ENCODE data around the gene ANGPTL4.

Gene ANGPTL4

DNA sequence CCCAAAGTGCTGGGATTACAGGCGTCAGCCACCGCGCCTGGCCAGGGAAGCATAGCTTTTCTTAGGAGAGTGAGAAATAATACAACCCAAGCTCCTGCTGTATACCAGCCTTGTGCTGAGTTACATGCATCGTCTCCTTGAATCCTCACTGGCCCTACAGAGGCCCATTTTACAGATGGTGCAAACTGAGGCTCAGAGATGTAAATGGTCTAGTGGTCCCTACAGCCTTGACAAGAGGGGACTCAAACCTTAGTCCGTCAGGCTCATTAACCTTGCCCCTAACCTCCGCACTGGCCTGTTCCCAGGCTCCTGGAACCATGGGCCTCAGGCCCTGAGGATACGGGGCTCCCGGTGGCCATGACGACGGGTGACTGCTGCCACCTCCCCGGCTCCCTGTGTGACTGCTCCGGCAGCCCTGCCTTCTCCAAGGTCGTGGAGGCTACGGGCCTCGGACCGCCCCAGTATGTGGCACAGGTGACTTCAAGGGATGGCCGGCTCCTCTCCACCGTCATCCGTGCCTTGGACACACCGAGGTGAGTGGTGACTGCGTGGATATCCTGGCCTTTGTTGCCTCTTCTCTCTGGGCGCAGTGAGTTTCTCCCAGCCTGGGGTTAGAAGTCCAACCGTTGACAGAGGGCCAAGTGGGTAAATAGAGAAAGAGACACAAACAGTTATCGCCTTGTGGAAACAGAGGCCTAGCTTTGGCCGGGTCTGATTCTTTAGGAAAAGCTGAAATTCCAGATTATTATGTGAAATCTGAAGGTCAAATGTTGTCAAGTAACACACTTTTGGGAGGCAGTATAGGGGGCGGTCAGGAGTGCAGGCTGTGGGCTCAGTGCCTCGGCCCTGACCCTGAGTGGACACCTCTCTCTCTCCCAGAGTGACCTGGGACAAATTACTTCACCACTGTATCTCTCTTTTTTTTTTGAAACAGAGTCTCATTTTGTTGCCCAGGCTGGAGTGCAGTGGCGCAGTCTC, 57.8 kb downstream of the ANGPTL4 start:
- H3K4me1 ChIP-seq (ENCODE audit: insufficient read depth, low read length) = peaks cover 15% of the 10 kb centered on the region
- no peaks in the 10 kb centered on the region for H3K9me3 ChIP-seq (ENCODE audit: low read length)
- no peak overlapping the region for H3K9ac ChIP-seq (ENCODE audit: low read length)
- H3K36me3 ChIP-seq (ENCODE audit: insufficient read depth, low read length) = peaks cover 6% of the 10 kb centered on the region
- no peak overlapping the region for H3K27ac ChIP-seq (ENCODE audit: low read depth, low read length)
- no peaks in the 10 kb centered on the region for H3K27me3 ChIP-seq (ENCODE audit: control insufficient read depth in 1 of 2, insufficient read depth in 2 of 2, low read length in 2 of 2)
- no peak overlapping the region for H3K4me3 ChIP-seq (ENCODE audit: low read depth in 1 of 2, low read length in 2 of 2)

- H3K9ac ChIP-seq (ENCODE audit: low read length) = no peak overlapping the region
Observed at GRCh38 chr19:8423817-8424223, 59.9 kb downstream of the ANGPTL4 start.

More at GRCh38 chr19:8423817-8424223, 59.9 kb downstream of the ANGPTL4 start:
- Histone ChIP-seq H3K36me3 (ENCODE audit: insufficient read depth, low read length) (peaks cover 9% of the 10 kb centered on the region), H3K4me1 (ENCODE audit: insufficient read depth, low read length) (peaks cover 11% of the 10 kb centered on the region), H3K27ac (ENCODE audit: low read depth, low read length) (peak overlapping the region; percentile 80), H3K4me3 (ENCODE audit: low read depth in 1 of 2, low read length in 2 of 2) (peak overlapping the region in 1 of 2 donors; percentile 22), H3K9me3 (ENCODE audit: low read length) (no peaks in the 10 kb centered on the region), H3K27me3 (ENCODE audit: control insufficient read depth in 1 of 2, insufficient read depth in 2 of 2, low read length in 2 of 2) (no peaks in the 10 kb centered on the region)
